Left lobe of liver (tissue), 2 donors: ENCODE results near the gene MAP3K1. TPM values are rescaled to one million over a fixed set of nuclear protein-coding genes. Genes with fewer than 3 reads are reported as not detected.
"Not testable (repeated sequence)": the region's sequence is repeated elsewhere in the genome, so short reads cannot be mapped to it uniquely, and the experiment has no call there.

ENCODE experiments used
- ATAC-seq: fragments of 200-7000 bp; cut with Tn5 transposase; one replicate; pipeline ENCODE4 v1.9.1; 2020; ENCODE audit warnings: mild to moderate bottlenecking, moderate library complexity
- DNase-seq: peaks from one replicate; pipeline ENCODE4 v3.0.0-alpha.2; 2020; ENCODE audit warnings: low spot score
- total RNA-seq: library from RNA; stranded (reverse); gene quantifications from one replicate; pipeline ENCODE4 v1.2.1, GENCODE V29; 2021
- donor health status: DM: no; HTN: no; CAD: no; lungs with moderate emphysema.
- donor health status: DM: no; HTN: yes; CAD: no.

Gene MAP3K1
- total RNA-seq: 5.8 TPM

- ATAC-seq (peak; percentile 86), DNase-seq (peak; percentile 95)
These were observed at the start of gene MAP3K1 for GRCh38 chr5:56814963-56815657. Gene MAP3K1 (plus strand): TSS chr5:56815549. CDS start chr5:56815574, 25 bp downstream.

DNA sequence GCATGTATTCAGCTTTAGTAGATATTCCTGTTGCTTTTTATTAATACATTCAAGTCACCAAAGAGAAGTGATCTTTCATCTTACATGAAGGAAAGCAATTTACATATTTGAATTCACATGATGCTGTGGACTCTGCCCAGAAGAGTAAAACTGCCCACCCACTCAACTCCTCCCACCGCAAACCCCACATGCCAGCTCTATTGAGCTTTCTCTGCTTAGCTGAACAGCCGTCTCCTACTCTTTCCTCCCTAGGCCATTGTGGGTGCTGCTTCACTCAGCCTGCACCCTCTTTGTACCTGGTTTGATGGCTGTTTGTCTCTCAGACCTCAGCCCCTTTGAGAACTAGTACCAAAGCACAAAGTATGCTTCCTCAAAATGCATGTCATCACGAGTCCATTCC is 48.4 kb upstream of the MAP3K1 start:
- DNase-seq: no peak
- ATAC-seq: no peak

DNA sequence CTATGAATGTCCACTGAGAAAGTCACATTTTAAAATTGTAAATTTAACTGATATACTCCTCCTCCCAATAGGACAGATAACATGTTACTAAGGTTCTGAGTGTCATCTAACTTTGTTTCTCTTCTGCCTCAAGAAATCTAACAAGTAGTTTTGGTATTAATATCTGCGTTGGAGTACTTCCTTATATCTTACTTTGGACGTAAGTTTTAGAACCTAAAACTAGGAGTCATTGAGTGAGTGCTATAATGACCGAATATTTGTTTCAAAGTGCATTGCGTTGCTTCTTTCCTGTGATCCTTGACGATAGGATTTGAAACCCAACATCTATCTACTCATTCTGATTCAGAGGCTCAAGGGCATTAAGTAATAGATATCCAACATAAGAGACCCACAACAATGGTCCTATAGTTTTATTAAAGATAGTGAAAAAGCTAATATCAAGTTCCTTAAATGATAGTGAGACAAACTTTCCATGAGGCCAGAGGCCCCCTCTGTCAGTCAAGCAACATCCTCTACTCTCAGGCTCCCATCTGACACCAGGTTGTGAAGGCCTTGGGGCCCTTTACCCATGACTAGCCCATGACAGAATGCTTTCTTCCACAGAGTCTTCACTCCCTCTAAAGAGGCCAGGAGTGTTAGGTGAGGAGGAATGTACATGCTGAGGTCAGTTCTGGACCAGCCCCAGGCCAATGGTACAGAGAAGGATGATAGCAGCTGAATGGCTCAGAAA is 45.3 kb upstream of the MAP3K1 start:
- ATAC-seq: no peak
- no peak for DNase-seq

DNA sequence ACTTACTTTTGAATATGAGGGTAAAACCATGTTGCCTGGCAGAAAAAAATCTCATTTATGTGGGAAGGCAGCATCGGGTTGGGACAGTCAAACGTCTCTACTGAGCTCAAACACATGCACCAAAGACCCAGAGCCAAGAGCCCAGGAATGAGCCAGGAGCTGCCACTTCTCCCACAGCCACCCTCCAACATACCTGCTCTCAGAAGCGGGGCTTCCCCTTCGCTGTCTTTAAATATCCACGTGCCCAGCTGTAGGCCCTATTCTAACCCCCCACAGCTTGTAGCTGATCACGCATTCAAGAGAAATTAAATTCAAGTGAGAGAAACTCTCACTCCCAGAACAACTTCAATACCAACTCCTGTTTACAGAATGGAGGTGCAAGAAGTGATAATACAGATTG is 42.6 kb upstream of the MAP3K1 start:
- no peak for ATAC-seq
- no peak for DNase-seq

GRCh38 chr5:56774957-56775356 is 40.4 kb upstream of the MAP3K1 start:
- DNase-seq (no peak), ATAC-seq (no peak)

GRCh38 chr5:56776212-56776846 is 39.0 kb upstream of the MAP3K1 start:
- not testable (repeated sequence) for ATAC-seq, DNase-seq

GRCh38 chr5:56783261-56783660 is 32.1 kb upstream of the MAP3K1 start:
- no peak for ATAC-seq
- DNase-seq: no peak

DNA sequence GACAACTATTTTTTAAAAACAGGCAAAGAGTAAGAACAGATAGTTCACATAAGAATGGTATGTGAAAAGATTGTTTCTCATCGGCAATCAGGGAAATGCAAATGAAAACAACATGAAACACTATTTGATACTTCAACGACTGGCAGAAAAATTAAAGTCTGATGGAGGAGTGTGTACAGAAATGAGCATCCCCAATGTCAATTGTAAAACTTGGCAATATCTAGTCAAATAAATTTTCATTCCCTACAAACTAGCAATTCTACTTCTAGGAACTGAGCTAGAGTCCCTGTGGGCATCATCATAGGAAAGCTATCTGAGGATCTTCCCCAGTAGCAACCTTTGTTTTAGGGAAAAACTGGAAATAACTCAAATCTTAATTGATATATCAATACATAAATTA is 29.0 kb upstream of the MAP3K1 start:
- no peak for ATAC-seq
- DNase-seq: no peak

DNA sequence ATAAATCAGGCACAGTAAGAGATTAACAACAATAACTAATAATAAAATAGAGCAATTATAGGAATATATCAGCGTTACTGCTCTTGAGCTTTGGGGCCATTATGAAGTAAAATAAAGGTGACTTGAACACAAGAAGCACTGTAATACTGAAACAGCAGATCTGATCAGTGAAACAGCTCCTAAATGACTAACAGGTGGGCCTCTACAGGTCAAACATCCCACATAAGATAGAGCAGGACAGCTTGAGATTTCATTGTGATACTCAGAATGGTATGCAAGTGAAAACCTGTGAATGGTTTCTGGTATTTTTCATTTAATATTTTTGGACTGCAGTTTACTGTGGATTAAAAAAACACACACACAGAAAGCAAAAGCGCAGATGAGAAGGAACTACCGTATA is 24.0 kb upstream of the MAP3K1 start:
- ATAC-seq (no peak), DNase-seq (no peak)

DNA sequence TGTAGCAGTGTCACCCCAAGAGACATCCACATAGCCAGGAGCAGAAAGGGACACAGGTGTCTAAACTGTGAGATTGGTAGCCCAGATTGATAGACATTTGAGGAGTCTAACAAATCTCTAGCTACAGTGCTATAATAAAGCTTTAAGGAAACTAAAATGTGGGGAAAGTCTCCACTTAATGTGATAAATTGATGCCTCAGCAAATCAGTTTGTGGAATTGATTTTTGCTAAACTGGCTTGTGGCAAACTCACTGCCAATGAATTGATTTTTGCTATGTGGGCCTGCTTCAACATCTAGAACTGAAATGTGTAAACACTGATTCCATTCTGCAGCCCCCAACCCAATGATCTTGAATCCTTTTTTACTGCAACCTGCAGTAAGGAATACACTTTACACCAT is 16.8 kb upstream of the MAP3K1 start:
- ATAC-seq (no peak), DNase-seq (no peak)

GRCh38 chr5:56800186-56800585 is 15.2 kb upstream of the MAP3K1 start:
- ATAC-seq: no peak
- no peak for DNase-seq

GRCh38 chr5:56801256-56801655 is 14.1 kb upstream of the MAP3K1 start:
- ATAC-seq: no peak

DNA sequence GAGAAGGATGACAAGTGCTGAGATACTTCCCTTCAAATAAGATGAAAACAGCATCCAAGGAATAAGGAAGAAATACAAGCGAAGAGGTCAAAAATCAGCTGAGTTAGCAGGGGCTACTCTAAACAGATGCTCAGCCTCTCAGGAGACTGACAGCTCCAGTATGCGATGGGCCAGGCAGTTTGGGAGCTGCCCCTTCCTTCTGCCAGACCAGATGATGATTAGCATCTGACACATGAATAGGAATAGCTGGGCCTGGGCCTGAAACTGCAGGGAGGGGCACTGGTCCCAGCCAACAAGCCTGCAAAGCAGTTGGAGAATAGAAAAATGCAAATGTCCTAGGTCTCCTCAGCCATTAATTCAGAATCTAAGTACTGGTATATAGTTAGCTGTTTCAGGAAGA is 13.1 kb upstream of the MAP3K1 start:
- DNase-seq: no peak
- ATAC-seq: no peak

More at GRCh38 chr5:56801256-56801655, 14.1 kb upstream of the MAP3K1 start:
- no peak for DNase-seq

GRCh38 chr5:56803025-56803424 is 12.3 kb upstream of the MAP3K1 start:
- ATAC-seq (no peak), DNase-seq (no peak)

- DNase-seq (no peak), ATAC-seq (no peak)
These were observed 11.5 kb upstream of the MAP3K1 start for GRCh38 chr5:56803894-56804293.

- DNase-seq (no peak), ATAC-seq (no peak)
These were observed 7.7 kb upstream of the MAP3K1 start for GRCh38 chr5:56807679-56808078.

GRCh38 chr5:56808211-56808610 is 7.1 kb upstream of the MAP3K1 start:
- DNase-seq (no peak), ATAC-seq (no peak)

GRCh38 chr5:56810826-56811225 is 4.5 kb upstream of the MAP3K1 start:
- ATAC-seq (no peak), DNase-seq (no peak)

DNA sequence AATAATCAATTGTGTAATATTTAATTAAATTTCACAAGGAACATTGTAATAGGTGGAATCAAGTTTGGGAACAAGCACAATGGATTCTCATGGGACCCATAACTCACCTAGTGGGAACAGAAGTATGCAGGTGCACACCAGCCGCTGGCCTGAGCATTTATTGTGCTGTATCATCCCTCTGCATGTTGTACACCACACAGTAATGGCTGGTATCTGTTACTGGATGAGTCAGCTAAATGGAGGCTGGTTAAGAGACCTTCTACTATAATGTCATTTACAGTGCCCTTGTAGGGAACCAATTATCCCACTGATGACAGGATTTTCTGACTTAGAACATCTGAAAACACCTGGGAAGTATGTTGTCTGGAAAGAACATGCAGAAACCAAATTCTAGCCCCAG is 3.2 kb upstream of the MAP3K1 start:
- ATAC-seq: no peak

GRCh38 chr5:56813302-56813701 is 2.0 kb upstream of the MAP3K1 start:
- no peak for DNase-seq
- no peak for ATAC-seq

More for the DNA sequence above, 3.2 kb upstream of the MAP3K1 start:
- DNase-seq: no peak

- peak; percentile 54 for DNase-seq
- peak; percentile 3 for ATAC-seq
These were observed 887 bp upstream of the MAP3K1 start for GRCh38 chr5:56814361-56814962.
